ENCODE measurements around the gene CCN2. TPM values are rescaled to one million over a fixed set of nuclear protein-coding genes. Genes with fewer than 3 reads are reported as not detected.
A peak's percentile ranks its signal among the peaks of the same experiment; 100 is the strongest.

CCN2 gene
- total RNA-seq, 1 donor from 2014 or later: 54.5 TPM

- H3F3A ChIP-seq (ENCODE audit: low read depth): no peaks in the 10 kb centered on the region
- no peaks in the 10 kb centered on the region for H3K9me3 ChIP-seq (ENCODE audit: low read depth)
- H3K36me3 Mint-ChIP-seq: peaks cover 2% of the 10 kb centered on the region
- peaks cover 3% of the 10 kb centered on the region for H3K79me2 ChIP-seq (ENCODE audit: low read depth)
- no peak for DNase-seq (ENCODE audit: low spot score)
- no peak overlapping the region for H3K4me2 ChIP-seq
- H3K9me3 Mint-ChIP-seq: no peaks in the 10 kb centered on the region
- H3K4me1 ChIP-seq: peaks cover 5% of the 10 kb centered on the region
- no peaks in the 10 kb centered on the region for H3K27me3 Mint-ChIP-seq (ENCODE audit: insufficient read depth, low read depth)
- no peak overlapping the region for H3K4me3 ChIP-seq
- no peak overlapping the region for H3K27ac ChIP-seq
- H3K36me3 ChIP-seq: no peaks in the 10 kb centered on the region
- H2AFZ ChIP-seq (replicated peaks): no peak overlapping the region
- H3K4me3 Mint-ChIP-seq: no peak overlapping the region
- no peaks in the 10 kb centered on the region for H3K4me1 Mint-ChIP-seq
- no peaks in the 10 kb centered on the region for H3K27me3 ChIP-seq
- no peaks in the 10 kb centered on the region for H4K20me1 ChIP-seq (ENCODE audit: low read depth)
- TF ChIP-seq EZH2phosphoT487 (IDR thresholded peaks at IDR 0.05) (no peak), CTCF (IDR thresholded peaks at IDR 0.05) (peak; percentile 20)
- no peak overlapping the region for H3K9ac ChIP-seq
- H3K27ac Mint-ChIP-seq: no peak overlapping the region
Measured at GRCh38 chr6:131960371-131961133, 9.4 kb upstream of the CCN2 start.

GRCh38 chr6:131958542-131959470 lies 7.6 kb upstream of the CCN2 start:
- H2AFZ ChIP-seq (replicated peaks): no peak overlapping the region
- no peaks in the 10 kb centered on the region for H3K36me3 ChIP-seq
- peaks cover 17% of the 10 kb centered on the region for H3K4me1 Mint-ChIP-seq
- no peaks in the 10 kb centered on the region for H3K9me3 ChIP-seq (ENCODE audit: low read depth)
- no peak for DNase-seq (ENCODE audit: low spot score)
- no peak overlapping the region for H3K4me3 Mint-ChIP-seq
- no peak overlapping the region for H3K4me2 ChIP-seq
- peaks cover 18% of the 10 kb centered on the region for H3K4me1 ChIP-seq
- H4K20me1 ChIP-seq (ENCODE audit: low read depth): no peaks in the 10 kb centered on the region
- H3K27ac Mint-ChIP-seq: no peak overlapping the region
- H3K27ac ChIP-seq: no peak overlapping the region
- H3K36me3 Mint-ChIP-seq: peaks cover 2% of the 10 kb centered on the region
- H3K79me2 ChIP-seq (ENCODE audit: low read depth): peaks cover 7% of the 10 kb centered on the region
- no peaks in the 10 kb centered on the region for H3K27me3 ChIP-seq
- no peaks in the 10 kb centered on the region for H3K27me3 Mint-ChIP-seq (ENCODE audit: insufficient read depth, low read depth)
- TF ChIP-seq EZH2 (IDR thresholded peaks at IDR 0.05) (no peak), CTCF (IDR thresholded peaks at IDR 0.05) (no peak), EZH2phosphoT487 (IDR thresholded peaks at IDR 0.05) (no peak)
- no peaks in the 10 kb centered on the region for H3K9me3 Mint-ChIP-seq
- no peak overlapping the region for H3K9ac ChIP-seq
- H3K4me3 ChIP-seq: no peak overlapping the region
- no peaks in the 10 kb centered on the region for H3F3A ChIP-seq (ENCODE audit: low read depth)

GRCh38 chr6:131958095-131958494 lies 6.9 kb upstream of the CCN2 start:
- peaks cover 14% of the 10 kb centered on the region for H3K79me2 ChIP-seq (ENCODE audit: low read depth)
- no peak for TF ChIP-seq CTCF (IDR thresholded peaks at IDR 0.05)
- TF ChIP-seq EZH2 (IDR thresholded peaks at IDR 0.05): no peak
- no peak for TF ChIP-seq EZH2phosphoT487 (IDR thresholded peaks at IDR 0.05)
- no peak overlapping the region for H3K27ac ChIP-seq
- Mint-ChIP-seq H3K9me3 (no peaks in the 10 kb centered on the region), H3K4me3 (no peak overlapping the region), H3K4me1 (peaks cover 22% of the 10 kb centered on the region), H3K27ac (no peak overlapping the region), H3K36me3 (peaks cover 2% of the 10 kb centered on the region), H3K27me3 (ENCODE audit: insufficient read depth, low read depth) (no peaks in the 10 kb centered on the region)
- no peak overlapping the region for H2AFZ ChIP-seq (replicated peaks)
- H3K9me3 ChIP-seq (ENCODE audit: low read depth): no peaks in the 10 kb centered on the region
- no peak overlapping the region for H3K4me3 ChIP-seq
- peaks cover 20% of the 10 kb centered on the region for H3K4me1 ChIP-seq
- no peak overlapping the region for H3K9ac ChIP-seq
- no peak for DNase-seq (ENCODE audit: low spot score)
- no peaks in the 10 kb centered on the region for H3K27me3 ChIP-seq
- no peaks in the 10 kb centered on the region for H3K36me3 ChIP-seq
- H3K4me2 ChIP-seq: no peak overlapping the region
- H4K20me1 ChIP-seq (ENCODE audit: low read depth): no peaks in the 10 kb centered on the region
- H3F3A ChIP-seq (ENCODE audit: low read depth): no peaks in the 10 kb centered on the region
